Esophagus squamous epithelium (tissue), 4 donors: ENCODE measurements around the gene RNF26.

Experiments used
- POLR2A ChIP-seq, 4 donors: fragments of 450-650 bp; IDR thresholded peaks; one replicate each; pipeline ENCODE4 v1.6.1; 2017; ENCODE audit warnings: antibody characterized with exemption in 4 of 4, mild to moderate bottlenecking in 4 of 4, moderate library complexity in 3 of 4
- TF ChIP-seq, protein P1 (sequence below), 6 experiments: fragments of 450-650 bp in 4 of 6; fragments of 200-600 bp in 2 of 6; sonication (generic) in 2 of 6; IDR thresholded peaks; one replicate each; pipeline ENCODE4 v1.5.1; 2016 to 2019; ENCODE audit warnings: antibody characterized with exemption in 6 of 6, mild to moderate bottlenecking in 4 of 6, moderate library complexity in 4 of 6

DNA sequence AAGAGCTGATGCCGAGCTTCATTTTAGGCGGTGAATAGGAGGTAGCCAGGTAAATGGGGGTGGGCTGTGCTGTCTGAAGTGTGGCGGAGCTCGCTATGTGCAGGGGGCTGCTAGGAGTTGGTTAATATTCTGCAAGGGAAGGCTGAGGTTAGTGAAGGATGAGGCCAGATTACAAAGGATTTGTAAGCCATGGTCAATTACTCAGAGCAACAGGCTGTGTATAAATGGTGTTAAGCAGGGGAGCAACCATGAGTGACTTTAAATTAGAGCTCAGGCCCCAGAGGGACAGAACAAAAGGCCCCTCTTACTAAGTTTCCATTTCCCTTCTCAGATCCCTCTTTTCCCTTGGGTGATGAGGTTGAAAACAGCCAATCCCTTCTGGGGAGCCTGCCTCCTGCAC lies 10.1 kb upstream of the RNF26 start:
- TF ChIP-seq, protein P1, sequence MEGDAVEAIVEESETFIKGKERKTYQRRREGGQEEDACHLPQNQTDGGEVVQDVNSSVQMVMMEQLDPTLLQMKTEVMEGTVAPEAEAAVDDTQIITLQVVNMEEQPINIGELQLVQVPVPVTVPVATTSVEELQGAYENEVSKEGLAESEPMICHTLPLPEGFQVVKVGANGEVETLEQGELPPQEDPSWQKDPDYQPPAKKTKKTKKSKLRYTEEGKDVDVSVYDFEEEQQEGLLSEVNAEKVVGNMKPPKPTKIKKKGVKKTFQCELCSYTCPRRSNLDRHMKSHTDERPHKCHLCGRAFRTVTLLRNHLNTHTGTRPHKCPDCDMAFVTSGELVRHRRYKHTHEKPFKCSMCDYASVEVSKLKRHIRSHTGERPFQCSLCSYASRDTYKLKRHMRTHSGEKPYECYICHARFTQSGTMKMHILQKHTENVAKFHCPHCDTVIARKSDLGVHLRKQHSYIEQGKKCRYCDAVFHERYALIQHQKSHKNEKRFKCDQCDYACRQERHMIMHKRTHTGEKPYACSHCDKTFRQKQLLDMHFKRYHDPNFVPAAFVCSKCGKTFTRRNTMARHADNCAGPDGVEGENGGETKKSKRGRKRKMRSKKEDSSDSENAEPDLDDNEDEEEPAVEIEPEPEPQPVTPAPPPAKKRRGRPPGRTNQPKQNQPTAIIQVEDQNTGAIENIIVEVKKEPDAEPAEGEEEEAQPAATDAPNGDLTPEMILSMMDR (IDR thresholded peaks at IDR 0.05), result no peak
- no peak for TF ChIP-seq POLR2A (IDR thresholded peaks at IDR 0.05)
